Activated B cell treated with CpG ODN at 0.5 μM for 24 hours (primary cell): ENCODE measurements around the gene KCNAB3. TPM values are rescaled to one million over a fixed set of nuclear protein-coding genes. Genes with fewer than 3 reads are reported as not detected.

Experiments used
- ATAC-seq: fragments of 200-7000 bp; cut with Tn5 transposase; one replicate; pipeline ENCODE4 v1.10.0; 2021; ENCODE audit warnings: low read depth, mild to moderate bottlenecking, moderate library complexity
- CTCF ChIA-PET: fragments of 350-600 bp; sonication (Branson Sonifier 250); formaldehyde crosslinking; loops from one replicate; lab custom pipeline; 2021; ENCODE audit warnings: antibody characterized with exemption; lab: Charles Lee
- POLR2A ChIA-PET: fragments of 350-600 bp; sonication (Branson Sonifier 250); formaldehyde crosslinking; loops from one replicate; lab custom pipeline; 2021; ENCODE audit warnings: antibody characterized with exemption; lab: Charles Lee
- DNase-seq: peaks from one replicate; pipeline ENCODE4 v3.0.0; 2022
- H3K27ac Mint-ChIP-seq: one replicate; pipeline ENCODE4 v1.8.0; 2020; ENCODE audit warnings: mixed read lengths
- H3K27me3 Mint-ChIP-seq: one replicate; pipeline ENCODE4 v1.8.0; 2021; ENCODE audit warnings: mixed read lengths
- H3K36me3 Mint-ChIP-seq: one replicate; pipeline ENCODE4 v1.8.0; 2021; ENCODE audit warnings: low read depth, mixed read lengths
- H3K4me1 Mint-ChIP-seq: one replicate; pipeline ENCODE4 v1.8.0; 2021; ENCODE audit warnings: mixed read lengths
- H3K4me3 Mint-ChIP-seq: one replicate; pipeline ENCODE4 v1.8.0; 2020; ENCODE audit warnings: mild to moderate bottlenecking, mixed read lengths
- H3K9me3 Mint-ChIP-seq: one replicate; pipeline ENCODE4 v1.8.0; 2020; ENCODE audit warnings: mixed read lengths
- intact Hi-C: fragments of 100-400 bp; cut with micrococcal nuclease; formaldehyde crosslinking; loops from one replicate; pipeline ENCODE4 v1.15.1; 2024
- total RNA-seq: library from RNA; stranded (reverse); gene quantifications from 2 replicates; pipeline ENCODE4 v1.2.3, GENCODE V29; 2022
- TF ChIP-seq, protein P1 (sequence below): fragments of 200-600 bp; IDR thresholded peaks from one replicate; pipeline ENCODE4 v1.8.0; 2022; ENCODE audit warnings: antibody characterized with exemption, mild to moderate bottlenecking

Gene KCNAB3
- total RNA-seq, 1 donor from 2014 or later: 12.9 TPM

DNA sequence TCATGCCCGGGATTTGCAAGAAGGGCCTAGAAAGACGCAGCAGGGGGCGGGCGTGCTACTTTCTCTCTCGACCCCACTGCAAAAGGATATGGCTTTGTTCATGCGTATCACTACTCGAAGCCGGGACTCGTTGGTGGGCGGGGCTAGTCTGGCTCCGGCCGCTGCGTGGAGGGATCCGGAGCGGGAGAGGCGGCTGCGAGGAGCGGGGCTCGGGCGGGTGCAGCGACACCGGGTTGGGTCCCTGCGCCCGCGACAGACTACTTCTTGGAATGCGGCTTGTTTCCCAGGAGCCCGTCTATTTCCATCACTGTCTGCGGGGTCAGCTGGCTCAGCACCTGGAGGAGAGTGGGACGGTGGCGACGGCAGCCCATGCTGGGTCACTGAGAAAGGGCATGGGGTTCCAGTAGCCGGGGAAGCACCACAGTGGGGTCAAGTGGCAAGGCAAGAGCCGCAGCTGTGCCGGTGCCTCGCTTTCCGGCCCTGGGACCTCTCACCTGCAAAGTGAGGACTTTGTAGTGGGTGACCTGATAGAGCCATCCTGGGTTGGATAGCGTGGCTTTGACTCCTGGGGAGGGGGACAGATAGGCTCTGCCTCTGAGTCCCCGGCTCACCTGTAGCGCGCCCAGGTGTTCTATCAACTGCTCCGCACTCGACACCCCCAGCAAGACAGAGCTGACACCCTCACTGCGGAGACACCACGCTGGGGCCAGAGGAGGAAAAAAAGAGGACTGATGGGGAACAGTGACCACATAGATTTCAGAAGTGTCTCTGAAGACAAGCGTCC, 6.6 kb downstream of the KCNAB3 start:
- no peaks in the 10 kb centered on the region for H3K9me3 Mint-ChIP-seq
- H3K27ac Mint-ChIP-seq: peak overlapping the region; percentile 80
- peaks cover 19% of the 10 kb centered on the region for H3K4me1 Mint-ChIP-seq
- CTCF ChIA-PET: interaction anchor here (1.9 kb wide), 1 partner anchor 67 kb away, joined by 9 read pairs; no protein-coding TSS in a partner anchor
- POLR2A ChIA-PET: interaction anchor here (0.5 to 1.3 kb wide), 2 partner anchors 10 to 707 kb away, joined by 3 to 5 read pairs; partner anchors contain the start of genes CNTROB and MYH10
- ATAC-seq (peak; percentile 98), DNase-seq (peak; percentile 71)
- TF ChIP-seq, protein P1, sequence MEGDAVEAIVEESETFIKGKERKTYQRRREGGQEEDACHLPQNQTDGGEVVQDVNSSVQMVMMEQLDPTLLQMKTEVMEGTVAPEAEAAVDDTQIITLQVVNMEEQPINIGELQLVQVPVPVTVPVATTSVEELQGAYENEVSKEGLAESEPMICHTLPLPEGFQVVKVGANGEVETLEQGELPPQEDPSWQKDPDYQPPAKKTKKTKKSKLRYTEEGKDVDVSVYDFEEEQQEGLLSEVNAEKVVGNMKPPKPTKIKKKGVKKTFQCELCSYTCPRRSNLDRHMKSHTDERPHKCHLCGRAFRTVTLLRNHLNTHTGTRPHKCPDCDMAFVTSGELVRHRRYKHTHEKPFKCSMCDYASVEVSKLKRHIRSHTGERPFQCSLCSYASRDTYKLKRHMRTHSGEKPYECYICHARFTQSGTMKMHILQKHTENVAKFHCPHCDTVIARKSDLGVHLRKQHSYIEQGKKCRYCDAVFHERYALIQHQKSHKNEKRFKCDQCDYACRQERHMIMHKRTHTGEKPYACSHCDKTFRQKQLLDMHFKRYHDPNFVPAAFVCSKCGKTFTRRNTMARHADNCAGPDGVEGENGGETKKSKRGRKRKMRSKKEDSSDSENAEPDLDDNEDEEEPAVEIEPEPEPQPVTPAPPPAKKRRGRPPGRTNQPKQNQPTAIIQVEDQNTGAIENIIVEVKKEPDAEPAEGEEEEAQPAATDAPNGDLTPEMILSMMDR: no peak
- peak overlapping the region; percentile 82 for H3K4me3 Mint-ChIP-seq
- peaks cover 3% of the 10 kb centered on the region for H3K36me3 Mint-ChIP-seq
- no peaks in the 10 kb centered on the region for H3K27me3 Mint-ChIP-seq
- intact Hi-C loops: loop anchor here (1.0 kb wide), 3 partner anchors 8 to 13 kb away; partner anchors contain the start of gene CNTROB

DNA sequence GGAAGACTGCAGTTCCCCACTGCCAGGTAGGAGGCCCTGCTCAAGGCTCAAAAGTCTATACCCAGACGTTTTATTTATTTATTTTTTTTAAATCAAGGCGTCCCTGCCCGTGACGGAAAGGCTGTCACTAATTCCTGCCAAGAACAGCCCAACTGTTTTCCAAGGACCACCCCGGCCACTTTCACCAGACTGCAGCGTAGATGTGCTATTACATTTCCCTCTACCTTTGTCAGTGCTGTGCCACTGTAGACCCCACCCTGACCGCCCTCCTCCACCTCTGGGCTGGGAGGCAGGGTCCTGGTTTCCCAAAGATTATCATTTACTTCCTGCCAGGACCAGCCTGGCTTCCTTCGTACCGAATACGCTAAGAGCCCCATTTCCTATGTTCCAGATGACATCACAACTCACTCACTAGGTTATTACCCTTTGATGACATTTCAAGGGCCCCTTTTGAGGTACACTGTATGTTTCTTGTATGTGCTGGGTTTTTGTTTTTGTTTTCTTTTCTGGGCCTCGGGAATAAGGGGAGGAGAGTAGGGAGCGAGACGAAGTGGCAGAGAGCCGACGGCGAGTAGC, 7.3 kb downstream of the KCNAB3 start:
- CTCF ChIA-PET: interaction anchor here (0.9 to 1.9 kb wide), 2 partner anchors 67 to 135 kb away, joined by 3 to 9 read pairs; no protein-coding TSS in a partner anchor
- DNase-seq: no peak
- Mint-ChIP-seq H3K4me1 (peaks cover 19% of the 10 kb centered on the region), H3K9me3 (no peaks in the 10 kb centered on the region), H3K4me3 (peak overlapping the region; percentile 82), H3K27ac (peak overlapping the region; percentile 80), H3K36me3 (no peaks in the 10 kb centered on the region), H3K27me3 (no peaks in the 10 kb centered on the region)
- ATAC-seq: peak; percentile 25
- POLR2A ChIA-PET: interaction anchor here (0.6 to 1.3 kb wide), 2 partner anchors 10 to 63 kb away, joined by 3 to 5 read pairs; partner anchors contain the start of gene CNTROB
- TF ChIP-seq, protein P1: no peak
- intact Hi-C loops: loop anchor here (1.0 kb wide), 2 partner anchors 10 to 12 kb away; partner anchors contain the start of gene CNTROB

DNA sequence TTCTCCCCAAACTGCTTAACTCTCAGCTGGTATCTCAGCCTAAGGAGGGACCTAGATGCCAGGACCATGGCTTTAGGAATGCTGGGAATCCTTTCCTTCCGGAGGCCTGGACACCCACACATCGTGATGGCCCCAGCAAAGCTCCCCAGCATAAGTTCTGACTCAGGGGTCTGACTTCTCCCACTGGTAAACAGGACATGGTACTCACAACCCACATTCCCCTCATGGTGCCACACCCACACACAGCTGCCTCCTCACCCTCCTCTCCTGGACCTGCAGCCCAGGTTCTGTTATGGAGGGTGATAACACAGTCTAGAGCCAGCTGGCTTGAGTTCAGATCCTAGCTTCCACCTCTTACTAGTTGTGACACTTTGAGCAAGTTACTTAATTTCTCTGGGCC, 12.8 kb downstream of the KCNAB3 start:
- Mint-ChIP-seq H3K27me3 (no peaks in the 10 kb centered on the region), H3K4me1 (peaks cover 26% of the 10 kb centered on the region), H3K27ac (peak overlapping the region; percentile 76), H3K4me3 (peak overlapping the region; percentile 91), H3K36me3 (peaks cover 4% of the 10 kb centered on the region), H3K9me3 (no peaks in the 10 kb centered on the region)
- DNase-seq (no peak), ATAC-seq (no peak)
- ChIA-PET POLR2A (interaction anchor here (0.7 to 4.4 kb wide), 8 partner anchors 10 to 85 kb away, joined by 3 to 58 read pairs (median 4); partner anchors contain the start of genes CNTROB, GUCY2D and TRAPPC1), CTCF (interaction anchor here (1.1 to 2.8 kb wide), 3 partner anchors 72 to 125 kb away, joined by 3 to 22 read pairs (median 17); no protein-coding TSS in a partner anchor)
- intact Hi-C loops: no loop called here
- TF ChIP-seq, protein P1: no peak

DNA sequence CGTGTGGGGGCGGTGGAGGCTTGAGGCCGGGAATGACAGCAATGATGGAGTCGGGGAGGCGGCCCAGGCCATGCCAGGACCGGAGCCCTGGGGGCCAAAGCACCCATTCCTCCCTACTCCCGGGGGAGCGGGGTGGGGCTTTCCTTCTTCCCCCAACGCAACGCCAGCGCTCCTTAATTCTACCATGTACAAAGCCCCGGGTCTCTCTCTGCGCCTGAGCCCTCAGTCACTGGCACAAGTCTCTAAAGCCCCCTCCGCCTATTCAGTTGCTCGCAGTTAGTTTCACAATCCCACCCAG, 13.3 kb downstream of the KCNAB3 start:
- DNase-seq (no peak), ATAC-seq (no peak)
- intact Hi-C loops: no loop called here
- ChIA-PET POLR2A (interaction anchor here (0.6 to 4.4 kb wide), 13 partner anchors 10 to 332 kb away, joined by 3 to 58 read pairs (median 6); partner anchors contain the start of genes CNTROB, CTC1, CYB5D1 and GUCY2D), CTCF (interaction anchor here (1.1 to 2.8 kb wide), 8 partner anchors 15 to 157 kb away, joined by 3 to 22 read pairs (median 6); partner anchors contain the start of genes CNTROB and TRAPPC1)
- Mint-ChIP-seq H3K9me3 (no peaks in the 10 kb centered on the region), H3K4me3 (peak overlapping the region; percentile 91), H3K27me3 (no peaks in the 10 kb centered on the region), H3K4me1 (peaks cover 23% of the 10 kb centered on the region), H3K36me3 (peaks cover 7% of the 10 kb centered on the region), H3K27ac (peak overlapping the region; percentile 76)
- TF ChIP-seq, protein P1: no peak
